GM19239 (cell line): ENCODE results near the gene FGGY.
A peak's percentile ranks its signal among the peaks of the same experiment; 100 is the strongest.
"Not testable (repeated sequence)": the region's sequence is repeated elsewhere in the genome, so short reads cannot be mapped to it uniquely, and the experiment has no call there.

ENCODE experiments used
- DNase-seq: peaks from one replicate; pipeline ENCODE4 v3.0.0; 2011; ENCODE audit warnings: low spot score; ENCODE audit not compliant: insufficient read length
- FAIRE-seq: peaks from 2 replicates; lab custom pipeline; 2011; peaks lifted over from hg19 to GRCh38; lab: Jason Lieb, UNC

FGGY gene

DNA sequence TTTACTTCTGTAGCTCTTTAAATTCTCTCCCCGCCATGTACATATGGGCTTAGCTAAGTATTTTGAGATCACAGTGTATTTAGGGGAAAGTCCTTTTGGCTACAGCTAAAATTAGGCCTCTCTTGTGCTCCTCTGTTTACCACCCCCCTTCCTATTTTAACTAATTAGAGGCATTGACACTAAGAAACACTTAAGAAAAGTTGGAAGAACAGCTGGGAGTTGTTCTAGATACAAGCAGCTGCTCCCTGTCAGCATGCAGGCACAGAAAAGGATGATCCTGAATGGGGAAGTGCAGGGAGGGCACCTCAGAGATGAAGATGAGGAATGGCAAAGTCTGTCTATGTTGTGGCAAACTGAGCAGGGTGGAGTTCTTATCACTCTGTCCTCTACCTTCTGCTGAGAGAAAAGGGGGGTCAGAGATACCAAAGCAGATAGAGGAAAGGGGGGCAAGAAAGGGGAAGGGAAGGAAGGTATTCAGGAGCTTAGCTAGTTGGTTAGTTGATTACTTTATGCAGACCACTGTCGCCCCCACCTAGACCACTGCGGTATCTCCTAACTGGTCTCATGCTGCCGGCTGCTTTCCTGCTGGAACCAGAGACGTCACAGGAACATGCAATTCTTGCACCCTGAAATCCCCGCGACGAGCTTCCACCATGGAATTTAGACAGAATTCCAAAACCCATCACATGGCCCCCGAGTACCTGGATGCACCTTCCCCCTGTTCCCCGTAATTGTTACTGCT, 435.5 kb downstream of the FGGY start:
- FAIRE-seq: no peak
- no peak for DNase-seq

GRCh38 chr1:59733443-59734141, 436.7 kb downstream of the FGGY start:
- FAIRE-seq (no peak), DNase-seq (no peak)

DNA sequence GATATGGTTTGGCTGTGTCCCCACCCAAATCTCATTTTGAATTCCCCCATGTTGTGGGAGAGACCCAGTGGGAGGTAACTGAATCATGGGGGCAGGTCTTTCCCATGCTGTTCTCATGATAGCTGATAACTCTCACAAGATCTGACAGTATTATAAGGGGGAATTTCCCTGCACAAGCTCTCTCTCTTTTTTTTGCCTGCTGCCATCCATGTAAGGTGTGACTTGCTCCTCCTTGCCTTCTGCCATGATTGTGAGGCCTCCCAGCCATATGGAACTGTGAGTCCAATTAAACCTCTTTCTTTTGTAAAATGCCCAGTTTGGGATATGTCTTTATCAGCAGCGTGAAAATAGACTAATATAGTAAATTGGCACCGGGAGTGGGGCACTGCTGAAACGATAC, 439.0 kb downstream of the FGGY start:
- not testable (repeated sequence) for FAIRE-seq

DNA sequence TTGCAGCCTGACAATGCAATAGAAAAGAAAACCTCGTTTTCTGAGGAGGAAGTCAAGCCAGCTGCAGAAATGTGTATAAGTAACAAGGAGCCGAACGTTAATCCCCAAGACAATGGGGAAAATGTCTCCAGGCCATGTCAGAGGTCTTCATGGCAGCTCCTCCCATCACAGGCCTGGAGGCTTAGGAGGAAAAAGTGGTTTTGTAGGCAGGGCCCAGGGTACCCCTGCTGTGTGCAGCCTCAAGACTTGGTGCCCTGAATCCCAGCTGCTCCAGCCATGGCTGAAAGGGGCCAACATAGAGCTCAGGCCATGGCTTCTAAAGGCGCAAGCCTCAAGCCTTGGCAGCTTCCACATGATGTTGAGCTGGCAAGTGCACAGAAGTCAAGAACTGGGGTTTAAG, 439.9 kb downstream of the FGGY start:
- FAIRE-seq (no peak), DNase-seq (no peak)

More for the DNA sequence above, 439.0 kb downstream of the FGGY start:
- not testable (repeated sequence) for DNase-seq

- no peak for FAIRE-seq
Observed at GRCh38 chr1:59737638-59738037, 440.7 kb downstream of the FGGY start.

GRCh38 chr1:59738152-59738551, 441.3 kb downstream of the FGGY start:
- FAIRE-seq (no peak), DNase-seq (no peak)

More at GRCh38 chr1:59737638-59738037, 440.7 kb downstream of the FGGY start:
- no peak for DNase-seq

- FAIRE-seq: no peak
- no peak for DNase-seq
Observed at GRCh38 chr1:59738591-59739015, 441.7 kb downstream of the FGGY start.

- FAIRE-seq: no peak
- no peak for DNase-seq
Observed at GRCh38 chr1:59739111-59739510, 442.2 kb downstream of the FGGY start.

DNA sequence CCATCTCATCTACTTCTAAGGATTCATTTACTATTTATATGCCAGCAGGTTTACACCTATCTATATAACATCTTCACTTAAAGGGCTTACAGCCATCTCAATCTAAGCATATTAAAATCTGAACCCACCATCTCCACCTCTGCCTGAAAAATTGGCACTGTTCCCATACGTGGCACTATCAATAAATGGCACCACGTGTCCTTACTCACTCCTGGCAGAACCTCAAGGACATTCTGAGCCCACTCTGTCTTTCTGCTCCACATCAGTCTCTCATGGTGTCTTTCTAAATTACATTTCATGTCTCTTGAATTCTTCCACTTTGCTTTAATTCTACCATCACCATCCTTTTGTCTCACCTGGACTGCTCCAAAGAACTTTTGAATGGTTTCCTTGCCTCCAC, 445.6 kb downstream of the FGGY start:
- FAIRE-seq: no peak
- no peak for DNase-seq

- no peak for FAIRE-seq
- DNase-seq: no peak
Observed at GRCh38 chr1:59743324-59744091, 446.6 kb downstream of the FGGY start.

DNA sequence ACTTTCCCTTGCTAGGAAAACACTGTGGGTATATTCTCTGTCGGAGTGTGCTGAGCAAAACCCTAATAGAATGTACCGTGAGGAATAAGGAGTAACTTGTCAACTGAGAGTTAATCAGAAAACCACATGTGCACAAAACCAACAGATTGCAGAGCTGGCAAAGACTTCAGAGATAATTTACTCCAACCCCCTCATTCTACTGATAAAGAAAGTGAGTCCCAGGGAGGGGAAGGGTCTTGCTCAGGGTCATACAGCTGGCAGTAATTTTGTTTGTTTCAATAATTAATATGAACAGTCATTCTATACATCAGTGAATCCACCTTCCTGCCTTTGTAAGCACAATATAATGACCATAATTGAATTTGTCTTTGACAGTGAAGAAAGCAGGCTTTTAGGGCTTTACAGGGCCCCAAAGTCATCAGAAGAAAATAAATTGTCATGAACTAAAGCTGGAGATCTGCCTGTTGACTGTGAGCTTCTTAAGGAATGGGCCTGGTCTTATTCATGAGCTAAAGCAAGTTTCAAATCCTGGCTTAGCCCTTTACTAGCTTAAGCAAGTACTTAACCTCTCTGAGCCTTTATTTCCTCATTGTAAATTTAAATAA, 450.6 kb downstream of the FGGY start:
- DNase-seq: no peak
- FAIRE-seq: no peak

- no peak for FAIRE-seq
- no peak for DNase-seq
Observed at GRCh38 chr1:59748123-59748522, 451.2 kb downstream of the FGGY start.

DNA sequence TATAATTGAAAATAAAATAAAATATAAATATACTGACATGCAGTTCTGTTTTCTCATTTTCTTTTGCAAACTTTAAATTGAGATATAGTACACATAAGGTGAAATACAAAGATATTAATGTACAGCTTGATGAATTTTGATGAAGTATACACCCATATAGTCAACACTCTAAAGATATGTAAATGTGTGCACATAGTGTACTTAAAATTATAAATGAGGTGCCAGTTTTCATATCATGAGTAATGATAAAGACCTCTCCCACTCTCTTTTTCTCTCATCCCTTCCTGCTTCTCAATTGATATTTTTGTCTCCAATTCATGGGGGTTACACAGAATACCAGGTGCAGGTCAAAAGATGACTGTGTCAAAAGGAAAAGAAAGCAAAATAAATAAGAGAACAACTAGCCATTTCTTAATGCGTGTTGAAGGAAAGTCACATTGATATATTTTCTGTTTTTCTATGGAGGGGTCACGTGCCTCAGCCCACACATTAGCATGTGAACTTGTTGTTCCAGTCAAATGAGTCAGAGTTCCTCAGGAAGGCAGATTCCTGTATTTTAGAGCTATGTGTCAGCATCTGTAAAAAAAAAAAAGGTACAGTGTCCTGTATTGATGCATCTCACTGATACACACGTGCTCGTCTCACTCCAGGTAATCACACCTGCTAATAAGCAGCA, 453.6 kb downstream of the FGGY start:
- no peak for DNase-seq
- FAIRE-seq: no peak

GRCh38 chr1:59751004-59751395, 454.1 kb downstream of the FGGY start:
- FAIRE-seq: no peak
- no peak for DNase-seq

GRCh38 chr1:59751801-59752200, 454.9 kb downstream of the FGGY start:
- no peak for DNase-seq

GRCh38 chr1:59752556-59753414, 455.9 kb downstream of the FGGY start:
- FAIRE-seq (peak; percentile 90), DNase-seq (peak; percentile 9)

More at GRCh38 chr1:59751801-59752200, 454.9 kb downstream of the FGGY start:
- no peak for FAIRE-seq

DNA sequence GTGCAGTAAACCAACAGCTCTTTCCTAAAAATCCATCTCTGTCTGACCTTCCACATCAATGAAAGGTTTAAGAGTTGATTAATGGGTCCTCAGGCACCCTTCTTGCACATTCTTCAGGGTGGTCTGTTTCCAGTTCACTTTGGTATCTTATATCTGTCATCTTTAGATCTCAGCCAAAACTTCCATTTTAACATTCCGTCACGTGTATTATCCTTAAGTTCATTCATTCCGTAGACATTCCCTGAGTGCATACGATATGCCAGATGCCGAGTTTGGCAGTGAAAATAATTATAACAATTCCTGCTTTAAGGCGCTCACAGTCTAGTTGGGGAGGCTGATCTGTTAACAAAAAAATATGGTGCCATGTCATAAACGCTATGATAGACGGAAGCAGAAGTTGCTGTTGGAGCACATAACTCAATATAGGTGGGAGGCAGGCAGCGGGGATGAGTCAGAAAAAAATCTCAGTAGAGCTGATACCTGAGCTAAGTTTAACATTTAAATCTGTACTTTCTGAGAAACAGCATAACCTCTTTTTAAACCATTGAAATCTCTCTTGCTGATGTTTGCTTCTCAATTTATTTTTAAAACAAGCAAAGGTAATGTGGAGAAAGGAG, 458.3 kb downstream of the FGGY start:
- DNase-seq (no peak), FAIRE-seq (no peak)

DNA sequence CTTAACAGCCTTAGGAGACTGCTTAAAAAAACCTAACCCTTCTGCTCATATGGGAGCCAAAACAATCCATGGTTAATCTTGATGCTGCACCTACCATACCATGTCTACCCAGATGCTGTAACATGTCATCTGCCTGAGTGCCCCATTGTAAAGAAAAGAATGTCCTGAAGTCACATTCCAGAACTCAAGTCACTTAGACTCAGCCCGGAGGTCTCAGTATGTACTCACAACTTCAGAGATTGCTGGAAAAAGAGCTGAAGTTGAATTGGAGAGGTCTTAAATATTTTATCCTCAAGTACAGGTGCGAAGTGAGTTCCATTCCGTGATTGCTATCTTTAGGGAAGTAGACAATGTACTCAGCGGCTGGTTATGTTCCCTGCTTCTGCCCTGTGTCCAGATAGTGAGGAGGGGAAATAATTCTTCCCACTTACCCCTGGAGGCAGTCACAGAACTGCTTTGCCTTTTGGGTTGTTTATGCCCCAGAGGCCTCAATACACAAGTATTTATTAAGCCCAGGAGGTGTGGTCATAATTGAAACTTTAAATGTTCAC, 460.4 kb downstream of the FGGY start:
- no peak for DNase-seq
- FAIRE-seq: no peak
